ENCODE results near the gene HS3ST5.
"Not testable (repeated sequence)": the region's sequence is repeated elsewhere in the genome, so short reads cannot be mapped to it uniquely, and the experiment has no call there.

HS3ST5 gene

DNA sequence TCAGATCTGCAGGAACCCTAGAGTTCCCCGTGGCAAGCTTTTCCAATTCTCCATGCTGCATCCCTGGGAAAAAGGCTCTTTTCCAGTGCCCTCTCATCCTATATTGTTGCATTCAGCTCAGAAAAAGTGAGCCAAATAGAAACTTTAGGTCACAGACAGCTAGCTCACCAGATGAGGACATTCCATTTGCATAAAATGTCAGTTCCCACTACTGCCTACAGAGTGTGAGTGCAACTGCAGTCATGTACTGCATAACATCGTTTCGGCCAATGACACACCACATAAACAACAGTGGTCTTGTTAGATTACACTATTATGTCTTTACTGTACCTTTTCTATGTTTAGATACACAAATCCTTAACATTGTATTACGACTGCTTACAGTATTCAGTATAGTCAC lies 8.6 kb downstream of the HS3ST5 start:
- H3K9me3 ChIP-seq (ENCODE audit: control insufficient read depth, insufficient read depth, low read depth, low read length), result no peaks in the 10 kb centered on the region
- peaks cover 20% of the 10 kb centered on the region for H3K4me1 ChIP-seq (ENCODE audit: control insufficient read depth, insufficient read depth, low read length)
- H3K9ac ChIP-seq (ENCODE audit: low read length), result no peak overlapping the region
- H3K4me3 ChIP-seq (ENCODE audit: low read depth, low read length), result no peak overlapping the region
- H3K27me3 ChIP-seq (ENCODE audit: control insufficient read depth, insufficient read depth, low read length), result no peaks in the 10 kb centered on the region
- no peak overlapping the region for H3K27ac ChIP-seq (ENCODE audit: low read depth, low read length)
- H3K36me3 ChIP-seq (ENCODE audit: control insufficient read depth, insufficient read depth, low read length), result no peaks in the 10 kb centered on the region

DNA sequence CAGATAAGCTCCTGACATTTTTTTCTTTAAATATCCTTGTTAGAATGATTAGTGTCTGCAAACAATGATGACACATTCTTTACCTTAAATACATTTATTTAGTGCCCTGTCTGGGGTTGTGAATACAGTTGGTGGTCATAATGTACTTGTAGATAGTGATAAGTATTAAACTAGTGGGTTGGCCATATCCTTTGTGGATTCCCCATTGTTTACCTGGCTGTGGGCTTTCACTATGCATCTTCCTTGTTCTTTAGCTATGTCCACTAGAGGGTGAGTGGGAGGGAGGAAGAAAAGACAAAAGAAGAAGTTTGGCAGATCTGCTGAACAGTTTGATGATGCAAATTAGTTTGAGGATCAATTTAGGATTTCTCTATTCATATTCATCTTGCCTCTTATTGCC lies 15.7 kb downstream of the HS3ST5 start:
- Histone ChIP-seq H3K4me3 (ENCODE audit: low read depth, low read length) (no peak overlapping the region), H3K9ac (ENCODE audit: low read length) (no peak overlapping the region), H3K27ac (ENCODE audit: low read depth, low read length) (0 out of 2 replicates have a peak overlapping the region, but pooled peaks have one; percentile 35), H3K9me3 (ENCODE audit: control insufficient read depth, insufficient read depth, low read depth, low read length) (no peaks in the 10 kb centered on the region), H3K36me3 (ENCODE audit: control insufficient read depth, insufficient read depth, low read length) (no peaks in the 10 kb centered on the region), H3K27me3 (ENCODE audit: control insufficient read depth, insufficient read depth, low read length) (no peaks in the 10 kb centered on the region), H3K4me1 (ENCODE audit: control insufficient read depth, insufficient read depth, low read length) (peaks cover 58% of the 10 kb centered on the region)

DNA sequence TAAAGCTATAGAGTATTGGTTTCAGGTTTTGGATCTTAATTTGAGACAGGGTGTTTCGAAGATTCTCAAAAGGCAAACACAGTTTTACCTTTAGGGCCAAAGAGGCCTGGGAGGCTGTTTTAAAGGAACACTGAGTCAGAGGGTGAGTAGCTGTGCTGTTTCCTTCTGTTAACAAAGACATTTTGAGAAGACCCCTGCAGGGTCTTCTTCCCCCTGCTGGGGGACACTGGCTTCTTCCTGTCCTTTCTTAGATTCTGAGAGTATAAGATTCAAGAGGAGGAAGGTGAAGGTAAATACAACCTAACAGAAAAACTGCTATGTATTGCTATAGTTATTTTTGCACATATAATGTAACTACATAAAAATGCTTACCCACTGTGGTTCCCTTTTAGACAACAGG lies 19.0 kb downstream of the HS3ST5 start:
- H3K9me3 ChIP-seq (ENCODE audit: control insufficient read depth, insufficient read depth, low read depth, low read length), result no peaks in the 10 kb centered on the region
- H3K27ac ChIP-seq (ENCODE audit: low read depth, low read length), result peak overlapping the region; percentile 34
- no peaks in the 10 kb centered on the region for H3K27me3 ChIP-seq (ENCODE audit: control insufficient read depth, insufficient read depth, low read length)
- no peak overlapping the region for H3K4me3 ChIP-seq (ENCODE audit: low read depth, low read length)
- H3K4me1 ChIP-seq (ENCODE audit: control insufficient read depth, insufficient read depth, low read length), result peaks cover 72% of the 10 kb centered on the region
- H3K36me3 ChIP-seq (ENCODE audit: control insufficient read depth, insufficient read depth, low read length), result no peaks in the 10 kb centered on the region
- no peak overlapping the region for H3K9ac ChIP-seq (ENCODE audit: low read length)

DNA sequence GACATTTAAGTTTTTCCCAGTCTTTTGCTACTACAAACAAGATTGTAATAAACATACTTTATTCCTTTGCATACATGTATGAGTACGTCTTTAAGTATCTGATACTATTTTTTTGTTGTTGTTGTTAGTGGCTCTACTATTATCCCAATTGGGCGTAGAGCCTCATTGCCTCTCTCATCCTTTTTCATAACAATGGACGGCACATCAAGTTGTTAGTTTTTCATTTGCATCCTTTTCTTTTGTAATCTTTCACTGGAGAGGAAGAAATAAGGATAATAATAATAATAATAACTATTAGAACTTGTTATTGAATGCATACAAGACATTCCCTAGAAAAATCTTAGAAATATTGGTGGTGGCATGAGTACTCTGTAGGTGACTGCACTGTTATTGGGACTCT lies 23.1 kb downstream of the HS3ST5 start:
- H3K27me3 ChIP-seq (ENCODE audit: control insufficient read depth, insufficient read depth, low read length), result no peaks in the 10 kb centered on the region
- peaks cover 64% of the 10 kb centered on the region for H3K4me1 ChIP-seq (ENCODE audit: control insufficient read depth, insufficient read depth, low read length)
- no peaks in the 10 kb centered on the region for H3K36me3 ChIP-seq (ENCODE audit: control insufficient read depth, insufficient read depth, low read length)
- no peak overlapping the region for H3K9ac ChIP-seq (ENCODE audit: low read length)
- no peaks in the 10 kb centered on the region for H3K9me3 ChIP-seq (ENCODE audit: control insufficient read depth, insufficient read depth, low read depth, low read length)
- no peak overlapping the region for H3K4me3 ChIP-seq (ENCODE audit: low read depth, low read length)
- H3K27ac ChIP-seq (ENCODE audit: low read depth, low read length), result no peak overlapping the region

DNA sequence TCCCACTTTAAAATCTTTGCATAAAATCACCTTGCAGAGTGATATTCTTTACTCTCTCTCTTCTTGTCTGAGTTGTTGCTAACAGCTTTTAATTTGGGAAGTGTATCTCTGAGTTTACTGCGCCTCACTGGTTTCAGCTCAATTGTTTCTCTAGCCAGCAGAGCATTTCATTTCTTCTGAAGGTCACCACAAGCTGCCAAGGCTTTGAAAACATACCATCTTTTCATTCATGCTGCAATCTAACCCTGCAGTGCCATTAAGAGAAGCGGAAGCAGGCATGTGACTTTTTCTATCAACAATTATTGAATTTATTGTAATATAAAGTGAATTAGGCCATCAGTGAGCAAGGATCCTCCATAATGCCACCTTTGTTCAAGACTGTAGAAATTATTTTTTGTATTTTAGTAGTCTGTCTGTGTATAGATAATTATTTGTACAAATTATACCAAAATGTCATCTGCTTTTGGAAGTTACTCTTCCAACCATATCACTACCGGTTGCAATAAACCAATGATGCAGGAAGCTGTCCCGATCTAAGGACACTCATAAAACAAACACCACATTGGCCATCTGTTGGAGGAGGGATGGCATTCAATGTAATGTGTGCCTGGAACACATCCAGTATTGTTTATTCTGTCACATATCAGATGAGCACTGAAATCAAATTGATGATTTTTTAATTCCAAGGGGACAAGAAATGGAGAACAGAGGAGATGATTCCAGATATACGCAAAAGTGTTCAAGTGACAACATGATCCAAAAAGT lies 26.8 kb downstream of the HS3ST5 start:
- H3K36me3 ChIP-seq (ENCODE audit: control insufficient read depth, insufficient read depth, low read length), result no peaks in the 10 kb centered on the region
- H3K9ac ChIP-seq (ENCODE audit: low read length), result no peak overlapping the region
- H3K27ac ChIP-seq (ENCODE audit: low read depth, low read length), result no peak overlapping the region
- H3K4me3 ChIP-seq (ENCODE audit: low read depth, low read length), result no peak overlapping the region
- peaks cover 30% of the 10 kb centered on the region; the same call in 1 of the 2 replicates for H3K4me1 ChIP-seq (ENCODE audit: control insufficient read depth, insufficient read depth, low read length)
- H3K9me3 ChIP-seq (ENCODE audit: control insufficient read depth, insufficient read depth, low read depth, low read length), result no peaks in the 10 kb centered on the region
- H3K27me3 ChIP-seq (ENCODE audit: control insufficient read depth, insufficient read depth, low read length), result no peaks in the 10 kb centered on the region

DNA sequence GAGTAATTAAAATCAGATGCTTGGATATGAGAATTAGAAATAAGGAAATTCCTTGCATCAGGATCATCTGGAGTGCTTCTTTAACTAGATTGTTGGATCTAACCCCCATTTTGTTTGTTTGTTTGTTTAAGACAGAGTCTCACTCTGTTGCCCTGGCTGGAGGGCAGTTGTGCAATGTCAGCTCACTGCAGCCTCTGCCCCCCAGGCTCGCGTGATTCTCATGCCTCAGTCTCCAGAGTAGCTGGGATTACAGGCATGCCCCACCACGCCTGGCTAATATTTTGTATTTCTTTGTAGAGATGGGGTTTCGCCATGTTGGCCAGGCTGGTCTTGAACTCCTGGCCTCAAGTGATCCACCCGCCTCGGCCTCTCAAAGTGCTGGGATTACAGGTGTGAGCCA lies 29.0 kb downstream of the HS3ST5 start:
- not testable (repeated sequence) for H3K36me3 ChIP-seq (ENCODE audit: control insufficient read depth, insufficient read depth, low read length); H3K27me3 ChIP-seq (ENCODE audit: control insufficient read depth, insufficient read depth, low read length); H3K9me3 ChIP-seq (ENCODE audit: control insufficient read depth, insufficient read depth, low read depth, low read length); H3K27ac ChIP-seq (ENCODE audit: low read depth, low read length); H3K4me3 ChIP-seq (ENCODE audit: low read depth, low read length); H3K9ac ChIP-seq (ENCODE audit: low read length)
- peaks cover 14% of the 10 kb centered on the region; the same call in 1 of the 2 replicates for H3K4me1 ChIP-seq (ENCODE audit: control insufficient read depth, insufficient read depth, low read length)

DNA sequence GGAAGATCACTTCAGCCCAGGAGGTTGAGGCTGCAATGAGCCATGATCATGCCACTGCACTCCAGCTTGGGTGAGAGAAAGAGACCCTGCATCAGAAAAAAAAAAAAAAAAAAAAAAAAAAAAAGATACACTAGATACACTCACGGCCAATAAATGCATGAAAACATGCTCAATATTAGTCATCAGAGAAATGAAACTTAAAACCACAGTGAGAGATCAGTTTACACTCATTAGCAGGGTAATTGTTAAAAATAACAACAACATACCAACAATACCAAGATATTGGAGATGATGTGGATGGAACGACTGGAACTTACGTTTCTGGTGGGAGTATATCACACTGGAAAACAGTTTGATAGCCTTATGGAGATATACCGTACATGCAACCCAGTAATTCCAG lies 29.9 kb downstream of the HS3ST5 start:
- Histone ChIP-seq H3K36me3 (ENCODE audit: control insufficient read depth, insufficient read depth, low read length) (no peaks in the 10 kb centered on the region), H3K9me3 (ENCODE audit: control insufficient read depth, insufficient read depth, low read depth, low read length) (no peaks in the 10 kb centered on the region), H3K4me1 (ENCODE audit: control insufficient read depth, insufficient read depth, low read length) (peaks cover 6% of the 10 kb centered on the region; the same call in 1 of the 2 replicates), H3K27me3 (ENCODE audit: control insufficient read depth, insufficient read depth, low read length) (no peaks in the 10 kb centered on the region), H3K9ac (ENCODE audit: low read length) (no peak overlapping the region), H3K27ac (ENCODE audit: low read depth, low read length) (no peak overlapping the region), H3K4me3 (ENCODE audit: low read depth, low read length) (no peak overlapping the region)

DNA sequence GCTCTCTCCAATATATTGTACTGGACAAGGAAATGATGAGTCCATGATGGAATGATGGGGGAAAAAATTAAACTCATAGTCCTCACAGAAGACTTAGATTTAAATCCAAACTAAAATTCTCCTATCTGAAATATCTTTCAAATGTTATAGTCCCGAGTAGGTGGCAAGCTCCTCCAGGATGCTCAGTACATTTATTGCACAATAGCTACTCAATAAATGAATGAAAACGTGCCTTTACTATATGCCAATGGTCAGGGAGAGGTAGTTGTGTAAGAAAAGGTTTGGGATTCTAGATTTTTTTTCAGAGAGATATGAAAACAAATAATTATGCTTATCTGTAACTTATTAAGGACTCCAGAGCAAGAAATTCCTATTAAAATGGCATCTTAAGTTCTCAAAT lies 32.8 kb downstream of the HS3ST5 start:
- H3K4me1 ChIP-seq (ENCODE audit: control insufficient read depth, insufficient read depth, low read length), result no peaks in the 10 kb centered on the region
- peaks cover 8% of the 10 kb centered on the region; the same call in 1 of the 2 replicates for H3K9me3 ChIP-seq (ENCODE audit: control insufficient read depth, insufficient read depth, low read depth, low read length)
- no peak overlapping the region for H3K9ac ChIP-seq (ENCODE audit: low read length)
- no peaks in the 10 kb centered on the region for H3K36me3 ChIP-seq (ENCODE audit: control insufficient read depth, insufficient read depth, low read length)
- H3K27ac ChIP-seq (ENCODE audit: low read depth, low read length), result no peak overlapping the region
- H3K4me3 ChIP-seq (ENCODE audit: low read depth, low read length), result no peak overlapping the region
- no peaks in the 10 kb centered on the region for H3K27me3 ChIP-seq (ENCODE audit: control insufficient read depth, insufficient read depth, low read length)

DNA sequence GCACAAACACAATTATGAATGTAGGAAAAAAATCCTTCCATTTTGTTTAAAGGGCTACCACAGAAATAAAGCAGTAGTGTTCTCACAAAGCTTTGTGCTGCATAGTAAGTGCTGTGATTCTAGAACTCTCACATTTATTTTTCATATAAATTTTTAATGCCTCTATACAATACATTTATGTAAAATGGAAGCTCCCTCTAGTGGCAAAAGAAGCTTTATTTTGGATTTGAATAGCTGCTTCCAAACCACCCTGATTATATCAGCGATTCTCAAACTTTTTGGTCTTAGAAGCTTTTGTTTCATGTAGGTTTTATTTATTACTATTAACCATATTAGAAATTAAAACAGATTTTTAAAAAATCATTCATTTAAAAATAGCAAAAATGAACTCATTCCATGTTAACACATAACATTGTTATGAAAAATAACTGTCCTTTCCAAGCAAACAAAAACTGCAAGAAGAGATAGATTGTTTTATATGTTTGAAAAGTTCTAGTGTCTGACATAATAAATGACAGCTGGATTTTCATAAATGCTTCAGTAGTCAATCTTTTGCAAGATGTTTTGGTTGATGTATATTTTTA lies 38.4 kb downstream of the HS3ST5 start:
- H3K9ac ChIP-seq (ENCODE audit: low read length), result no peak overlapping the region
- H3K9me3 ChIP-seq (ENCODE audit: control insufficient read depth, insufficient read depth, low read depth, low read length), result peaks cover 9% of the 10 kb centered on the region
- H3K27ac ChIP-seq (ENCODE audit: low read depth, low read length), result no peak overlapping the region
- no peaks in the 10 kb centered on the region for H3K36me3 ChIP-seq (ENCODE audit: control insufficient read depth, insufficient read depth, low read length)
- no peaks in the 10 kb centered on the region for H3K27me3 ChIP-seq (ENCODE audit: control insufficient read depth, insufficient read depth, low read length)
- H3K4me3 ChIP-seq (ENCODE audit: low read depth, low read length), result no peak overlapping the region
- no peaks in the 10 kb centered on the region for H3K4me1 ChIP-seq (ENCODE audit: control insufficient read depth, insufficient read depth, low read length)

DNA sequence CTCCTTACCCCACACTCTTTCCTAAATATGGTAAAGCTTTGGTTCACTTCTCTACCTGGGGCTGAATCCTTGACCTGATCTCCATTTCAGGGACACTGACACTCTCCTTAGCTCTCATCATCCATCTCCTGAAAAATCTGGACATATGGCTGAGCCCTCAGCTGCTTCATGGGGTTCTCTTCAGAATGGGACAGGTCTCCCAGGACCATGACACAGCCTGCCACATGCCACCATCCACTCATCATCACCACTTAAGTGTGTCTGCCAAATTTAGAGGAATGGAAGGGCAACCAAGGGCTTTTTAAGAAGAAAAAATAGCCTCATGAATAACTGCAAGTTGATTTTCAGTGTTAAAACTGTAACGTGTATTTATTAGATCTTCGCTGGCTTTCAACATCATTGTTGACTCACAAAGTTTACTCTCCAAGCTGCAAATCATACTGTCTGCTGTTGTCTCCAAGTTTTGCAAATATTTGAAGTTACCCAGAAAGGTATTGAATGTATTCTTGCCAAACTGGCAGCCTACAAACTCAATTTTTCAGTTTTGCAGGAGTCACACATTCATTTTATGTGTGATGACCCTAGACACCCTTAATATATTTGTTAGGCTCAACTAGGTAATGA lies 41.1 kb downstream of the HS3ST5 start:
- Histone ChIP-seq H3K4me1 (ENCODE audit: control insufficient read depth, insufficient read depth, low read length) (no peaks in the 10 kb centered on the region; the same call in 1 of the 2 replicates), H3K9me3 (ENCODE audit: control insufficient read depth, insufficient read depth, low read depth, low read length) (peaks cover 17% of the 10 kb centered on the region), H3K4me3 (ENCODE audit: low read depth, low read length) (no peak overlapping the region), H3K36me3 (ENCODE audit: control insufficient read depth, insufficient read depth, low read length) (no peaks in the 10 kb centered on the region), H3K27ac (ENCODE audit: low read depth, low read length) (no peak overlapping the region), H3K9ac (ENCODE audit: low read length) (no peak overlapping the region), H3K27me3 (ENCODE audit: control insufficient read depth, insufficient read depth, low read length) (no peaks in the 10 kb centered on the region)

DNA sequence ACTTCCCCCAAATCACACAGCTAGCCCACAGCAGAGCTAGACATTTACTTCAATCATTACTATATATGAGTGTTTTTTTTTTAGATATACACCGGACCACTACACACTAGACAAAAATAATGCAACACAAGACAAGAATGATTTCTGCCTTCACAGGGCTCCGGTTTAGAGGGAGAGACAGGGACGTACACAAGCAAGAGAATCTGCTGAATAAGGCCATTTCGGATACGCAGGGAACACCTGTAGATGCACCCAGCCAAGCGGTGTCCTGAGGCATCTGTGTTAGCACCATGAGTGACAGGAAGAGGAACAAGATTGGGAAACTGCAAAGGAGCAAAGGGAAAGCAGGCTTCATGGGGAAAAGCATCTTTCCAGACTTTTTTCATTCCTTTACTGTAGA lies 45.7 kb downstream of the HS3ST5 start:
- Histone ChIP-seq H3K4me3 (ENCODE audit: low read depth, low read length) (no peak overlapping the region), H3K4me1 (ENCODE audit: control insufficient read depth, insufficient read depth, low read length) (no peaks in the 10 kb centered on the region; the same call in 1 of the 2 replicates), H3K9me3 (ENCODE audit: control insufficient read depth, insufficient read depth, low read depth, low read length) (peaks cover 9% of the 10 kb centered on the region; the same call in 1 of the 2 replicates), H3K27ac (ENCODE audit: low read depth, low read length) (no peak overlapping the region; the same call in 1 of the 2 replicates), H3K9ac (ENCODE audit: low read length) (no peak overlapping the region), H3K36me3 (ENCODE audit: control insufficient read depth, insufficient read depth, low read length) (no peaks in the 10 kb centered on the region), H3K27me3 (ENCODE audit: control insufficient read depth, insufficient read depth, low read length) (no peaks in the 10 kb centered on the region)

All from HUES6 (cell line).